Liver (tissue), 9 donors: ENCODE data around the gene PAWR. TPM values are rescaled to one million over a fixed set of nuclear protein-coding genes. Genes with fewer than 3 reads are reported as not detected.

Experiments used
- DNase-seq: peaks from one replicate; pipeline ENCODE4 v3.0.0-alpha.2; 2017; ENCODE audit warnings: low spot score
- H3K27ac ChIP-seq, 2 donors: one replicate each; pipeline ENCODE4 v1.7.0; 2013; ENCODE audit warnings: inconsistent platforms in 2 of 2, low read length in 2 of 2, control low read depth in 1 of 2, low read depth in 1 of 2, mild to moderate bottlenecking in 1 of 2
- H3K27me3 ChIP-seq, 4 donors: one replicate each; pipeline versions ENCODE4 v1.6.1 to v1.7.0; 2013; ENCODE audit warnings: low read length in 3 of 4, inconsistent platforms in 1 of 4, mild to moderate bottlenecking in 1 of 4, moderate library complexity in 1 of 4; ENCODE audit not compliant: control insufficient read depth in 4 of 4, insufficient read depth in 4 of 4
- H3K36me3 ChIP-seq, 4 donors: one replicate each; pipeline versions ENCODE4 v1.6.1 to v1.7.0; 2013; ENCODE audit warnings: low read length in 3 of 4, mild to moderate bottlenecking in 3 of 4, low read depth in 1 of 4, moderate library complexity in 1 of 4; ENCODE audit not compliant: control insufficient read depth in 4 of 4, insufficient read depth in 3 of 4
- H3K4me1 ChIP-seq, 4 donors: one replicate each; pipeline versions ENCODE4 v1.6.1 to v1.7.0; 2013; ENCODE audit warnings: low read length in 3 of 4, mild to moderate bottlenecking in 3 of 4, moderate library complexity in 1 of 4; ENCODE audit not compliant: control insufficient read depth in 4 of 4, insufficient read depth in 4 of 4
- H3K4me3 ChIP-seq, 3 donors: one replicate each; pipeline versions ENCODE4 v1.6.1 to v1.7.0; 2013; ENCODE audit warnings: low read length in 3 of 3, control low read depth in 1 of 3, low read depth in 1 of 3, mild to moderate bottlenecking in 1 of 3
- H3K9ac ChIP-seq, 2 donors: one replicate each; pipeline ENCODE4 v1.7.0; 2013; ENCODE audit warnings: low read length in 2 of 2, mild to moderate bottlenecking in 2 of 2, moderate library complexity in 2 of 2, control low read depth in 1 of 2, low read depth in 1 of 2
- H3K9me3 ChIP-seq, 4 donors: one replicate each; pipeline versions ENCODE4 v1.6.1 to v1.7.0; 2013; ENCODE audit warnings: low read length in 3 of 4; ENCODE audit not compliant: control insufficient read depth in 4 of 4
- ATF3 ChIP-seq: IDR thresholded peaks from 2 replicates; pipeline ENCODE4 v1.6.1; 2016; ENCODE audit warnings: antibody characterized with exemption
- EGR1 ChIP-seq, 2 donors: IDR thresholded peaks; 2 replicates each; pipeline ENCODE4 v1.6.1; 2016 to 2018; ENCODE audit warnings: antibody characterized with exemption in 2 of 2, low read depth in 2 of 2
- FOXA1 ChIP-seq: IDR thresholded peaks from 2 replicates; pipeline ENCODE4 v1.6.1; 2016; ENCODE audit warnings: antibody characterized with exemption
- FOXA2 ChIP-seq: IDR thresholded peaks from 2 replicates; pipeline ENCODE4 v1.6.1; 2016; ENCODE audit warnings: antibody characterized with exemption
- GABPA ChIP-seq, 2 donors: IDR thresholded peaks in 1 of 2; conservative IDR thresholded peaks in 1 of 2; 2 replicates each; pipeline ENCODE4 v1.6.1; 2016; ENCODE audit warnings: antibody characterized with exemption in 2 of 2, mild to moderate bottlenecking in 1 of 2, moderate library complexity in 1 of 2
- HNF4A ChIP-seq, 2 donors: conservative IDR thresholded peaks; 2 replicates each; pipeline ENCODE4 v1.6.1; 2016; ENCODE audit warnings: antibody characterized with exemption in 2 of 2, mild to moderate bottlenecking in 2 of 2
- HNF4G ChIP-seq: IDR thresholded peaks from 2 replicates; pipeline ENCODE4 v1.6.1; 2016; ENCODE audit warnings: antibody characterized with exemption
- RAD21 ChIP-seq, 2 donors: IDR thresholded peaks; 2 replicates each; pipeline ENCODE4 v1.6.1; 2016; ENCODE audit warnings: antibody characterized with exemption in 2 of 2, mild to moderate bottlenecking in 2 of 2
- RXRA ChIP-seq, 2 donors: IDR thresholded peaks; 2 replicates each; pipeline ENCODE4 v1.6.1; 2017 to 2018; ENCODE audit warnings: antibody characterized with exemption in 2 of 2, mild to moderate bottlenecking in 1 of 2
- SP1 ChIP-seq: IDR thresholded peaks from 2 replicates; pipeline ENCODE4 v1.6.1; 2018; ENCODE audit warnings: antibody characterized with exemption, mild to moderate bottlenecking
- YY1 ChIP-seq: IDR thresholded peaks from 2 replicates; pipeline ENCODE4 v1.6.1; 2016; ENCODE audit warnings: antibody characterized with exemption, mild to moderate bottlenecking
- ZBTB33 ChIP-seq: IDR thresholded peaks from 2 replicates; pipeline ENCODE4 v1.6.1; 2016; ENCODE audit warnings: antibody characterized with exemption
- WGBS: extraction: QIAGEN DNeasy Blood & Tissue Kit; methylation state at CpG from one replicate; pipeline ENCODE4 v1.1.7; 2013; 5-methylcytosine and 5-hydroxymethylcytosine counted together
- polyA plus RNA-seq, 2 donors: library from polyadenylated mRNA; stranded (reverse) in 1 of 2; unstranded in 1 of 2; fragments of 200-250 nt in 1 of 2; fragments of >200 nt in 1 of 2; fragmentation: Nextera tagmentation in 1 of 2; extraction: Ambion mirVana in 1 of 2; gene quantifications; one replicate each; pipeline versions ENCODE4 v1.2.1 to v1.2.3, GENCODE V29; 2013 to 2015
- total RNA-seq, 2 donors: library from RNA; depleted of rRNA; stranded (reverse); fragments of >200 nt; gene quantifications; one replicate each; pipeline ENCODE4 v1.2.3, GENCODE V29; 2014
- TF ChIP-seq, protein P1 (sequence below): IDR thresholded peaks from 2 replicates; pipeline ENCODE4 v1.6.1; 2016; ENCODE audit warnings: antibody characterized with exemption, mild to moderate bottlenecking
- TF ChIP-seq, protein P2 (sequence below): fragments of 150-350 bp; IDR thresholded peaks from 2 replicates; pipeline ENCODE4 v1.5.1; 2017; ENCODE audit warnings: improper control_type of control experiment, low read depth, low read length; ENCODE audit not compliant: missing input control
- TF ChIP-seq, protein P3 (sequence below): IDR thresholded peaks from 2 replicates; pipeline ENCODE4 v1.6.1; 2016; ENCODE audit warnings: antibody characterized with exemption
- donor health status: healthy.
- donor health status: healthy.
- donor health status: healthy.
- donor health status: healthy.
- donor health status: healthy.

PAWR gene
- total and polyA plus RNA-seq, 4 donors, result 6.1 to 24.1 (median 9.9) TPM

DNA sequence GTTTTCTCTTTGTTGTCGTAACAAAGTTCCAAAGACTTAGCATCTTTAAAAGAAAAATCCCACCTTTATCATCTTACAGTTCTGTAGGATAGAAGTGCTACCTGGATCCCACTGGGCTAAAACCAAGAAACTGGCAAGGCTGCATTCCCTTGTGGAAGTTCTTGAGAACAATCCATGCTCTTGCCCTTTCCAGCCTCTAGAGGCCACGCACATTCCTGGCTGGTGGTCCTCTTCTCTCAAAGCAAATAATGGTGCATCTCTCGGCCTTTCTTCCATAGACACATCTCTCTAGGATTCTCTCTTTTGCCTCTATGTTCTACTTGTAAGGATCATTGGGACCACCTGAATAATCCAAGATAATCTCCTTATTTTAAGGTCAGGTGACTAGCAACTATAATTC lies 8.2 kb upstream of the PAWR start (continued):
- TF ChIP-seq, protein P1, sequence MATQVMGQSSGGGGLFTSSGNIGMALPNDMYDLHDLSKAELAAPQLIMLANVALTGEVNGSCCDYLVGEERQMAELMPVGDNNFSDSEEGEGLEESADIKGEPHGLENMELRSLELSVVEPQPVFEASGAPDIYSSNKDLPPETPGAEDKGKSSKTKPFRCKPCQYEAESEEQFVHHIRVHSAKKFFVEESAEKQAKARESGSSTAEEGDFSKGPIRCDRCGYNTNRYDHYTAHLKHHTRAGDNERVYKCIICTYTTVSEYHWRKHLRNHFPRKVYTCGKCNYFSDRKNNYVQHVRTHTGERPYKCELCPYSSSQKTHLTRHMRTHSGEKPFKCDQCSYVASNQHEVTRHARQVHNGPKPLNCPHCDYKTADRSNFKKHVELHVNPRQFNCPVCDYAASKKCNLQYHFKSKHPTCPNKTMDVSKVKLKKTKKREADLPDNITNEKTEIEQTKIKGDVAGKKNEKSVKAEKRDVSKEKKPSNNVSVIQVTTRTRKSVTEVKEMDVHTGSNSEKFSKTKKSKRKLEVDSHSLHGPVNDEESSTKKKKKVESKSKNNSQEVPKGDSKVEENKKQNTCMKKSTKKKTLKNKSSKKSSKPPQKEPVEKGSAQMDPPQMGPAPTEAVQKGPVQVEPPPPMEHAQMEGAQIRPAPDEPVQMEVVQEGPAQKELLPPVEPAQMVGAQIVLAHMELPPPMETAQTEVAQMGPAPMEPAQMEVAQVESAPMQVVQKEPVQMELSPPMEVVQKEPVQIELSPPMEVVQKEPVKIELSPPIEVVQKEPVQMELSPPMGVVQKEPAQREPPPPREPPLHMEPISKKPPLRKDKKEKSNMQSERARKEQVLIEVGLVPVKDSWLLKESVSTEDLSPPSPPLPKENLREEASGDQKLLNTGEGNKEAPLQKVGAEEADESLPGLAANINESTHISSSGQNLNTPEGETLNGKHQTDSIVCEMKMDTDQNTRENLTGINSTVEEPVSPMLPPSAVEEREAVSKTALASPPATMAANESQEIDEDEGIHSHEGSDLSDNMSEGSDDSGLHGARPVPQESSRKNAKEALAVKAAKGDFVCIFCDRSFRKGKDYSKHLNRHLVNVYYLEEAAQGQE, result no peak
- TF ChIP-seq, protein P2, sequence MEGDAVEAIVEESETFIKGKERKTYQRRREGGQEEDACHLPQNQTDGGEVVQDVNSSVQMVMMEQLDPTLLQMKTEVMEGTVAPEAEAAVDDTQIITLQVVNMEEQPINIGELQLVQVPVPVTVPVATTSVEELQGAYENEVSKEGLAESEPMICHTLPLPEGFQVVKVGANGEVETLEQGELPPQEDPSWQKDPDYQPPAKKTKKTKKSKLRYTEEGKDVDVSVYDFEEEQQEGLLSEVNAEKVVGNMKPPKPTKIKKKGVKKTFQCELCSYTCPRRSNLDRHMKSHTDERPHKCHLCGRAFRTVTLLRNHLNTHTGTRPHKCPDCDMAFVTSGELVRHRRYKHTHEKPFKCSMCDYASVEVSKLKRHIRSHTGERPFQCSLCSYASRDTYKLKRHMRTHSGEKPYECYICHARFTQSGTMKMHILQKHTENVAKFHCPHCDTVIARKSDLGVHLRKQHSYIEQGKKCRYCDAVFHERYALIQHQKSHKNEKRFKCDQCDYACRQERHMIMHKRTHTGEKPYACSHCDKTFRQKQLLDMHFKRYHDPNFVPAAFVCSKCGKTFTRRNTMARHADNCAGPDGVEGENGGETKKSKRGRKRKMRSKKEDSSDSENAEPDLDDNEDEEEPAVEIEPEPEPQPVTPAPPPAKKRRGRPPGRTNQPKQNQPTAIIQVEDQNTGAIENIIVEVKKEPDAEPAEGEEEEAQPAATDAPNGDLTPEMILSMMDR, result no peak
- TF ChIP-seq HNF4G, result no peak

DNA sequence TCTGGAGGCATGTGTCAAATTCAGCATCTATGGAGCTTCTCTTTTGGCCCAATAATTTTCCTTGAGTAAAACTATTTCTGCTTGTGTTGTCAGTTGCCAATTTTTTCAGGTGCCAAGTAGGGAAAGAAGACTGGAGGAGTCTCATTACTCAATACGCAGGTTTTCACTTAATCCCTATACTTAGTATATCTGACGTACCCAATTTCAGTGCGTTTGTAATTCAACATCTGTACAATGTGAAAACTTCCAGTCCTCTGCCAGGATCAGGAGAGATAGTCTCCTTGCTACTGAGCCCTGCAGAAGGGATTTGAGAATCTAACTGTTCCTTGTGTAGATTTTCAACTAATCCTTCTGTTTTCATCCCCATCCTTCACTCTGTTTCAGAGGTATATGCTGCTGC lies 5.7 kb upstream of the PAWR start:
- no peak overlapping the region for H3K9ac ChIP-seq
- H3K36me3 ChIP-seq, result no peaks in the 10 kb centered on the region
- no peak for DNase-seq
- no peaks in the 10 kb centered on the region for H3K27me3 ChIP-seq
- peaks cover 0 to 15% (median 6%) of the 10 kb centered on the region in 4 donors for H3K4me1 ChIP-seq
- TF ChIP-seq FOXA2, result no peak
- TF ChIP-seq, protein P2, result no peak
- TF ChIP-seq EGR1 (IDR thresholded peaks at IDR 0.05; ENCODE audit: low read depth in 2 of 2), result no peak
- TF ChIP-seq SP1, result no peak
- no peak for TF ChIP-seq RAD21 (IDR thresholded peaks at IDR 0.05)
- no peak for TF ChIP-seq RXRA (IDR thresholded peaks at IDR 0.05)
- no peak for TF ChIP-seq GABPA (IDR thresholded peaks at IDR 0.05 in 1 of 2, conservative IDR thresholded peaks at IDR 0.05 in 1 of 2)
- TF ChIP-seq HNF4G, result no peak
- no peak for TF ChIP-seq YY1
- TF ChIP-seq ATF3, result no peak
- TF ChIP-seq ZBTB33, result no peak
- TF ChIP-seq FOXA1, result no peak
- TF ChIP-seq HNF4A (conservative IDR thresholded peaks at IDR 0.05), result no peak
- TF ChIP-seq, protein P3, sequence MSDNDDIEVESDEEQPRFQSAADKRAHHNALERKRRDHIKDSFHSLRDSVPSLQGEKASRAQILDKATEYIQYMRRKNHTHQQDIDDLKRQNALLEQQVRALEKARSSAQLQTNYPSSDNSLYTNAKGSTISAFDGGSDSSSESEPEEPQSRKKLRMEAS, result no peak
- no peaks in the 10 kb centered on the region for H3K9me3 ChIP-seq
- no peak overlapping the region for H3K4me3 ChIP-seq
- no peak overlapping the region for H3K27ac ChIP-seq
- 94% methylated on average over 3 of the region's 3 CpGs for WGBS
